ENCODE data around the gene SLC30A3. TPM values are rescaled to one million over a fixed set of nuclear protein-coding genes. Genes with fewer than 3 reads are reported as not detected.

Gene SLC30A3
- total and polyA plus RNA-seq, 2 of the 13 experiments (the other 11 are each of a cell fraction or from before 2014, with no cell fraction given) = 0.38 to 0.79 TPM

DNA sequence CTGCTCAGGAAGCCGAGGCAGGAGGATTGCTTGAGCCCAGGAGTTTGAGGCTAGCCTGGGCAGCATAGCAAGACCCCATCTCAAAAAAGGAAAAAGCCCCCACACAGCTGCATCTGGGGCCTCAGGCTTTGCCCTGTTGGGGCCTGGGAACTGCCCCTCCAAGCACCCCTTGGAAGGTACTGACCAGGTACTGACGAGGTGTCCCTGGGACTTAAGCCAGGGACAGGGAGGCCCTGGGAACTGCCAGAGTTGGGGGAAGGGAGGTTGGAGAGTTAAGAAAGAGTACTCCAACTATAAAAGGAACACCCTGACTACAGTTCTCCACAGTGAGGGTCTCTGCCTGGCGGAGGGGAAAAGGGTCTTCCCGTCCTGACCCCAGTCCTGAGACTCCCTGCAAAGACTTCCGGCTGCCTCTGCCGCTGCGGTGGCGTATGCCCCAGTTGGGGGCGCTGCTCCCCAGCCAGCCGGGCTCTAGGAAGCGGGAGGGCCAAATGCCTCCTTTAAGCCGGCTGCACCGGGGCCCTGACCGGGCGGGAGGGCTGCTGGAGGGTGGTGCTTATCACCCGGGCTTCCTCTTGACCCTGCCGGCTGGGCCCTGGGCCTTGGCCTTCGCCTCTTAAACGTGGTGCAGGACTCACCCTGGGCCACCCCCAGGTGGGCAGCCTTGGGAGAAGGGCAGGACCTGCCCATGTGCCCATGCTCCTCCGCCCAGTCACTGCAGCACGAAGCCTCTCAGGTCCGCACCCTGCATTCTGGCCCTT is 12.8 kb downstream of the SLC30A3 start (continued):
- TF ChIP-seq ZBTB38 (CRISPR knock-in tag; IDR thresholded peaks at IDR 0.05) (peak; percentile 72), MXI1 (IDR thresholded peaks at IDR 0.05; ENCODE audit: borderline replicate concordance, low read depth, low read length) (0 out of 3 replicates have a peak, but pooled peaks have one; percentile 47), YEATS4 (CRISPR knock-in tag; IDR thresholded peaks at IDR 0.05; ENCODE audit: borderline replicate concordance) (peak; percentile 22; the same call in 1 of the 2 replicates), HNRNPL (IDR thresholded peaks at IDR 0.05; ENCODE audit: low read depth, low read length) (peak; percentile 89), ZNF547 (CRISPR knock-in tag; IDR thresholded peaks at IDR 0.05) (peak; percentile 81), IKZF1 (IDR thresholded peaks at IDR 0.05) (no peak), KDM2A (CRISPR knock-in tag; IDR thresholded peaks at IDR 0.05; ENCODE audit: borderline replicate concordance, low read depth) (peak; percentile 92; the same call in 1 of the 2 replicates), ZNF430 (CRISPR knock-in tag; IDR thresholded peaks at IDR 0.05) (peak; percentile 52; the same call in 1 of the 2 replicates), XRCC5 (optimal IDR thresholded peaks at IDR 0.05; ENCODE audit: low read length) (peak; percentile 98), TEAD2 (CRISPR knock-in tag; IDR thresholded peaks at IDR 0.05) (no peak), PTBP1 (IDR thresholded peaks at IDR 0.05; ENCODE audit: low read depth, low read length, poor library complexity, severe bottlenecking) (peak; percentile 31), BORCS8-MEF2B (CRISPR knock-in tag; IDR thresholded peaks at IDR 0.05) (peak; percentile 51), ELF1 (CRISPR knock-in tag; IDR thresholded peaks at IDR 0.05) (peak; percentile 86), ZNF317 (CRISPR knock-in tag; IDR thresholded peaks at IDR 0.05) (peak; percentile 44; the same call in 1 of the 2 replicates), ARNT2 (CRISPR knock-in tag; IDR thresholded peaks at IDR 0.05; ENCODE audit: low read depth) (peak; percentile 86), ZNF20 (CRISPR knock-in tag; IDR thresholded peaks at IDR 0.05) (no peak), ZNF749 (CRISPR knock-in tag; IDR thresholded peaks at IDR 0.05; ENCODE audit: borderline replicate concordance) (no peak), GTF2F1 (IDR thresholded peaks at IDR 0.05; ENCODE audit: low read length) (no peak), TBX2 (CRISPR knock-in tag; IDR thresholded peaks at IDR 0.05; ENCODE audit: borderline replicate concordance) (peak; percentile 40), ZNF143 (CRISPR knock-in tag; IDR thresholded peaks at IDR 0.05) (0 out of 2 replicates have a peak, but pooled peaks have one; percentile 5), ZNF12 (CRISPR knock-in tag; IDR thresholded peaks at IDR 0.05) (0 out of 2 replicates have a peak, but pooled peaks have one; percentile 37), ZNF839 (CRISPR knock-in tag; IDR thresholded peaks at IDR 0.05; ENCODE audit: borderline replicate concordance) (no peak)
- TF ChIP-seq, protein P1, sequence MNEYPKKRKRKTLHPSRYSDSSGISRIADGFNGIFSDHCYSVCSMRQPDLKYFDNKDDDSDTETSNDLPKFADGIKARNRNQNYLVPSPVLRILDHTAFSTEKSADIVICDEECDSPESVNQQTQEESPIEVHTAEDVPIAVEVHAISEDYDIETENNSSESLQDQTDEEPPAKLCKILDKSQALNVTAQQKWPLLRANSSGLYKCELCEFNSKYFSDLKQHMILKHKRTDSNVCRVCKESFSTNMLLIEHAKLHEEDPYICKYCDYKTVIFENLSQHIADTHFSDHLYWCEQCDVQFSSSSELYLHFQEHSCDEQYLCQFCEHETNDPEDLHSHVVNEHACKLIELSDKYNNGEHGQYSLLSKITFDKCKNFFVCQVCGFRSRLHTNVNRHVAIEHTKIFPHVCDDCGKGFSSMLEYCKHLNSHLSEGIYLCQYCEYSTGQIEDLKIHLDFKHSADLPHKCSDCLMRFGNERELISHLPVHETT (CRISPR knock-in tag; conservative IDR thresholded peaks at IDR 0.05) = no peak
- TF ChIP-seq, protein P2, sequence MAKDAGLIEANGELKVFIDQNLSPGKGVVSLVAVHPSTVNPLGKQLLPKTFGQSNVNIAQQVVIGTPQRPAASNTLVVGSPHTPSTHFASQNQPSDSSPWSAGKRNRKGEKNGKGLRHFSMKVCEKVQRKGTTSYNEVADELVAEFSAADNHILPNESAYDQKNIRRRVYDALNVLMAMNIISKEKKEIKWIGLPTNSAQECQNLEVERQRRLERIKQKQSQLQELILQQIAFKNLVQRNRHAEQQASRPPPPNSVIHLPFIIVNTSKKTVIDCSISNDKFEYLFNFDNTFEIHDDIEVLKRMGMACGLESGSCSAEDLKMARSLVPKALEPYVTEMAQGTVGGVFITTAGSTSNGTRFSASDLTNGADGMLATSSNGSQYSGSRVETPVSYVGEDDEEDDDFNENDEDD (CRISPR knock-in tag; IDR thresholded peaks at IDR 0.05; ENCODE audit: borderline replicate concordance) = peak; percentile 53; the same call in 1 of the 2 replicates
- TF ChIP-seq, protein P3, sequence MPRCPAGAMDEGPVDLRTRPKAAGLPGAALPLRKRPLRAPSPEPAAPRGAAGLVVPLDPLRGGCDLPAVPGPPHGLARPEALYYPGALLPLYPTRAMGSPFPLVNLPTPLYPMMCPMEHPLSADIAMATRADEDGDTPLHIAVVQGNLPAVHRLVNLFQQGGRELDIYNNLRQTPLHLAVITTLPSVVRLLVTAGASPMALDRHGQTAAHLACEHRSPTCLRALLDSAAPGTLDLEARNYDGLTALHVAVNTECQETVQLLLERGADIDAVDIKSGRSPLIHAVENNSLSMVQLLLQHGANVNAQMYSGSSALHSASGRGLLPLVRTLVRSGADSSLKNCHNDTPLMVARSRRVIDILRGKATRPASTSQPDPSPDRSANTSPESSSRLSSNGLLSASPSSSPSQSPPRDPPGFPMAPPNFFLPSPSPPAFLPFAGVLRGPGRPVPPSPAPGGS (CRISPR knock-in tag; IDR thresholded peaks at IDR 0.05) = peak; percentile 76; the same call in 1 of the 2 replicates
